Astrocyte (in vitro differentiated cells and primary cell): Measurements from ENCODE around the gene HCRTR1. TPM values are rescaled to one million over a fixed set of nuclear protein-coding genes. Genes with fewer than 3 reads are reported as not detected.

Experiments
- DNase-seq: peaks from one replicate; pipeline ENCODE4 v3.0.0-alpha.2; 2010; ENCODE audit warnings: low read depth
- FAIRE-seq: peaks from 2 replicates; lab custom pipeline; 2011; peaks lifted over from hg19 to GRCh38; lab: Jason Lieb, UNC
- H2AFZ ChIP-seq: 2 replicates; pipeline ENCODE4 v1.6.0; 2012; ENCODE audit warnings: low read depth, low read length, inconsistent platforms
- H3K27ac ChIP-seq: 2 replicates; pipeline ENCODE4 v1.5.1; 2011; ENCODE audit warnings: low read depth, low read length, inconsistent platforms
- H3K27me3 ChIP-seq: 2 replicates; pipeline ENCODE4 v1.6.0; 2011; ENCODE audit warnings: low read length, inconsistent platforms; ENCODE audit not compliant: insufficient read depth
- H3K36me3 ChIP-seq: 2 replicates; pipeline ENCODE4 v1.5.1; 2011; ENCODE audit warnings: low read length, inconsistent platforms; ENCODE audit not compliant: insufficient read depth
- H3K4me1 ChIP-seq: 2 replicates; pipeline ENCODE4 v1.5.1; 2011; ENCODE audit warnings: low read length, inconsistent platforms; ENCODE audit not compliant: insufficient read depth
- H3K4me2 ChIP-seq: 2 replicates; pipeline ENCODE4 v1.6.0; 2012; ENCODE audit warnings: low read length, inconsistent platforms
- H3K4me3 ChIP-seq: 2 replicates; pipeline ENCODE4 v1.5.1; 2011; ENCODE audit warnings: low read depth, mild to moderate bottlenecking, low read length, inconsistent platforms; ENCODE audit not compliant: insufficient read depth
- H3K79me2 ChIP-seq: 2 replicates; pipeline ENCODE4 v1.6.0; 2012; ENCODE audit warnings: mild to moderate bottlenecking, low read length, inconsistent platforms; ENCODE audit not compliant: insufficient read depth
- H3K9ac ChIP-seq: 2 replicates; pipeline ENCODE4 v1.6.0; 2012; ENCODE audit warnings: mild to moderate bottlenecking, low read length, inconsistent platforms
- H3K9me3 ChIP-seq: 2 replicates; pipeline ENCODE4 v1.5.1; 2012; ENCODE audit warnings: low read depth, mild to moderate bottlenecking, low read length, inconsistent platforms; ENCODE audit not compliant: insufficient read depth
- H4K20me1 ChIP-seq: 2 replicates; pipeline ENCODE4 v1.6.0; 2012; ENCODE audit warnings: low read length, inconsistent platforms; ENCODE audit not compliant: insufficient read depth
- H3K27ac Mint-ChIP-seq: one replicate; pipeline ENCODE4 v1.8.0; 2021; ENCODE audit warnings: mild to moderate bottlenecking, mixed read lengths; ENCODE audit not compliant: unreplicated experiment
- H3K27me3 Mint-ChIP-seq: one replicate; pipeline ENCODE4 v1.8.0; 2021; ENCODE audit warnings: low read depth, mixed read lengths; ENCODE audit not compliant: unreplicated experiment
- H3K36me3 Mint-ChIP-seq: one replicate; pipeline ENCODE4 v1.8.0; 2021; ENCODE audit warnings: low read depth, mixed read lengths; ENCODE audit not compliant: unreplicated experiment
- H3K4me1 Mint-ChIP-seq: one replicate; pipeline ENCODE4 v1.8.0; 2021; ENCODE audit warnings: low read depth, mixed read lengths; ENCODE audit not compliant: unreplicated experiment
- H3K4me3 Mint-ChIP-seq: one replicate; pipeline ENCODE4 v1.8.0; 2021; ENCODE audit warnings: mild to moderate bottlenecking, moderate library complexity, mixed read lengths; ENCODE audit not compliant: unreplicated experiment
- H3K9me3 Mint-ChIP-seq: one replicate; pipeline ENCODE4 v1.8.0; 2021; ENCODE audit warnings: mild to moderate bottlenecking, mixed read lengths; ENCODE audit not compliant: unreplicated experiment
- EZH2 ChIP-seq: IDR thresholded peaks from 2 replicates; pipeline ENCODE4 v1.6.1; 2012; ENCODE audit warnings: mild to moderate bottlenecking, low read length, inconsistent platforms; ENCODE audit not compliant: insufficient read depth
- total RNA-seq: library from RNA; stranded (reverse); gene quantifications from 2 replicates; pipeline ENCODE4 v1.2.1, GENCODE V29; 2021
- TF ChIP-seq, protein P1 (sequence below): IDR thresholded peaks from 2 replicates; pipeline ENCODE4 v1.5.1; 2011; ENCODE audit warnings: low read depth, mild to moderate bottlenecking, inconsistent platforms, low read length, moderate library complexity; ENCODE audit not compliant: insufficient read depth

HCRTR1 gene
- total RNA-seq, 1 donor from 2014 or later, result not detected

DNA sequence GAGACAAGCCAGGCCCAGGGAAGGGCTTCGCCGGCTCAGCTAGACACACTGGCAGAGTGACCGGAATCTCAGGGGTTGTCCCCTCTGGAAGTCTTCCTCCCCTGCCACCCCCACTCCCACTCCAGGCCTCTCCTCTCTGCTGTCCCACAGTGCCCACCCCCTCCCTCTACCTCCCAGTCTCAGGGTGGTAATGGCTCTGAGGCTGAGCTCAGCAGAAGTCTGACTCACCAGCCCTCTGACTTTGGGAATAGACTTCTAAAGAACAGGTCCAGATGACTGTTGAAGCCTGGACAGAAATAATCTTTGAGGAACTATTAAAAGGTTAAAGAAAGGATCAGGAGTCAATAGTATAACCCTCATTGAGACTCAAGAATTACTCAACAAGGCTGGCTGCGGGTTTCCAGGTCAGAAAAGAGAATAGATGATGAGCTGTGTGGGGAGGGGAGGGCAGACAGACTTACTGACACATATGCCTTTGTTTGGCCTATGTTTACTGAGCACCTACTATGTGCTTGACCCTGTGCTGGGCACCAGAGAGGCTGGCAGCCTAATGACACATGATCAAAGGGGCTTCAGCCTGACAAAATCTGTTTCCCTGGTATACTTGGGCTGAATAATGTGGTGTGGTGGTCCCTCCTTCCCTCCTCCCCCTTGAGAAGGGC, 8.2 kb downstream of the HCRTR1 start:
- peak; percentile 68 for DNase-seq
- Histone ChIP-seq H3K9ac (peak overlapping the region; percentile 43), H3K4me1 (peaks cover 35% of the 10 kb centered on the region), H3K79me2 (no peaks in the 10 kb centered on the region), H4K20me1 (peaks cover 40% of the 10 kb centered on the region), H3K27me3 (no peaks in the 10 kb centered on the region), H2AFZ (no peak overlapping the region), H3K4me3 (no peak overlapping the region), H3K36me3 (peaks cover 11% of the 10 kb centered on the region), H3K4me2 (peak overlapping the region; percentile 67), H3K9me3 (no peaks in the 10 kb centered on the region), H3K27ac (peak overlapping the region; percentile 27)
- Mint-ChIP-seq H3K4me3 (peak overlapping the region; percentile 35), H3K27ac (peak overlapping the region; percentile 84), H3K36me3 (peaks cover 16% of the 10 kb centered on the region), H3K9me3 (no peaks in the 10 kb centered on the region), H3K4me1 (peaks cover 35% of the 10 kb centered on the region), H3K27me3 (peaks cover under 1% of the 10 kb centered on the region)
- FAIRE-seq, result no peak
- TF ChIP-seq, protein P1, sequence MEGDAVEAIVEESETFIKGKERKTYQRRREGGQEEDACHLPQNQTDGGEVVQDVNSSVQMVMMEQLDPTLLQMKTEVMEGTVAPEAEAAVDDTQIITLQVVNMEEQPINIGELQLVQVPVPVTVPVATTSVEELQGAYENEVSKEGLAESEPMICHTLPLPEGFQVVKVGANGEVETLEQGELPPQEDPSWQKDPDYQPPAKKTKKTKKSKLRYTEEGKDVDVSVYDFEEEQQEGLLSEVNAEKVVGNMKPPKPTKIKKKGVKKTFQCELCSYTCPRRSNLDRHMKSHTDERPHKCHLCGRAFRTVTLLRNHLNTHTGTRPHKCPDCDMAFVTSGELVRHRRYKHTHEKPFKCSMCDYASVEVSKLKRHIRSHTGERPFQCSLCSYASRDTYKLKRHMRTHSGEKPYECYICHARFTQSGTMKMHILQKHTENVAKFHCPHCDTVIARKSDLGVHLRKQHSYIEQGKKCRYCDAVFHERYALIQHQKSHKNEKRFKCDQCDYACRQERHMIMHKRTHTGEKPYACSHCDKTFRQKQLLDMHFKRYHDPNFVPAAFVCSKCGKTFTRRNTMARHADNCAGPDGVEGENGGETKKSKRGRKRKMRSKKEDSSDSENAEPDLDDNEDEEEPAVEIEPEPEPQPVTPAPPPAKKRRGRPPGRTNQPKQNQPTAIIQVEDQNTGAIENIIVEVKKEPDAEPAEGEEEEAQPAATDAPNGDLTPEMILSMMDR, result no peak

DNA sequence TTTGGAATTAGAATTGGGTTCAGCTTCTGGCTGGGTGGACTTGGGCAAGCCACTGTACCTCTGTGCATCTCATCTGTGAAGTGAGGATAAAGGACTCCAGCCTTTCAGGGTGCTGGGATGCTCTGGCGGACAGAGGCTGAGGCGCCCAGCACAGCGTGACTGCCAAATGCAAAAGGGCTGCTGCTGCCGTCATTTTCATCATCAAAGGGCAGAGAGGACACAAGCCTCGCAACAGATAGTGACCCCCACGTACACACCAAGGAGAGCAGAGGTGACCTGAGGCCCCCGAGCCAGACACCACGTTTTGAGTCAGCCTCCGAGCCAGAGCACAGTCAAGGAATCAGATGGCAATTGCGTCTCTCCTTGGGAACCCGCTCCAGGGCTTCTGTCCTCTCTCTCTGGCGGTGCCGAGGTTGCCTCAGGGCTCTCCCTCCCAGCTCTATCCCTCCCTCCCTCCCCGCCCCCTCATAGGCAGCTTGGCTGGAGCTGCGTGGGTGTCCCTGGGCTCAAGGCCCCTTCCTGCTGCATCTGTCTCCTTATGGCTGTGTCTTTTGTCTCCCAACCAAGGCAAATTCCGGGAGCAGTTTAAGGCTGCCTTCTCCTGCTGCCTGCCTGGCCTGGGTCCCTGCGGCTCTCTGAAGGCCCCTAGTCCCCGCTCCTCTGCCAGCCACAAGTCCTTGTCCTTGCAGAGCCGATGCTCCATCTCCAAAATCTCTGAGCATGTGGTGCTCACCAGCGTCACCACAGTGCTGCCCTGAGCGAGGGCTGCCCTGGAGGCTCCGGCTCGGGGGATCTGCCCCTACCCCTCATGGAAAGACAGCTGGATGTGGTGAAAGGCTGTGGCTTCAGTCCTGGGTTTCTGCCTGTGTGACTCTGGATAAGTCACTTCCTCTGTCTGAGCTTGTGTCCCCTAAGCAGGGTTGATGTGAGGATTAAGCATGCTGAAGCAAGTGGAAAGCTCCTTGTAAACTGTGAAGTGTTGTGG, 9.0 kb downstream of the HCRTR1 start:
- peak overlapping the region; percentile 27 for H3K27ac ChIP-seq
- peaks cover 35% of the 10 kb centered on the region for H3K4me1 Mint-ChIP-seq
- no peaks in the 10 kb centered on the region for H3K27me3 ChIP-seq
- peaks cover 47% of the 10 kb centered on the region for H4K20me1 ChIP-seq
- H3K4me2 ChIP-seq, result peak overlapping the region; percentile 67
- H3K4me1 ChIP-seq, result peaks cover 35% of the 10 kb centered on the region
- H3K27me3 Mint-ChIP-seq, result no peaks in the 10 kb centered on the region
- TF ChIP-seq, protein P1, result no peak
- TF ChIP-seq EZH2, result no peak
- no peak overlapping the region for H3K4me3 Mint-ChIP-seq
- H3K27ac Mint-ChIP-seq, result peak overlapping the region; percentile 84
- no peaks in the 10 kb centered on the region for H3K9me3 Mint-ChIP-seq
- H2AFZ ChIP-seq, result peak overlapping the region; percentile 14
- FAIRE-seq (peak; percentile 39), DNase-seq (peak; percentile 14)
- peaks cover 23% of the 10 kb centered on the region for H3K36me3 Mint-ChIP-seq
- no peaks in the 10 kb centered on the region for H3K9me3 ChIP-seq
- no peaks in the 10 kb centered on the region for H3K79me2 ChIP-seq
- H3K4me3 ChIP-seq, result no peak overlapping the region
- H3K36me3 ChIP-seq, result peaks cover 11% of the 10 kb centered on the region
- H3K9ac ChIP-seq, result peak overlapping the region; percentile 43
